Mesenchymal stem cell (in vitro differentiated cells and primary cell): ENCODE results near the gene PLET1. TPM values are rescaled to one million over a fixed set of nuclear protein-coding genes. Genes with fewer than 3 reads are reported as not detected.

Source experiments
- DNase-seq: peaks from one replicate; pipeline ENCODE4 v3.0.0-alpha.2; 2013
- H2AFZ ChIP-seq: one replicate; pipeline ENCODE4 v1.6.1; 2013; ENCODE audit warnings: low read depth, mild to moderate bottlenecking, control low read depth, inconsistent platforms, low read length, moderate library complexity
- H2AK5ac ChIP-seq: 2 replicates; pipeline ENCODE4 v1.6.1; 2013; ENCODE audit warnings: low read length, moderate library complexity, mild to moderate bottlenecking, inconsistent platforms; ENCODE audit not compliant: severe bottlenecking
- H2BK120ac ChIP-seq: one replicate; pipeline ENCODE4 v1.6.1; 2013; ENCODE audit warnings: low read depth, mild to moderate bottlenecking, inconsistent platforms, low read length, moderate library complexity
- H2BK12ac ChIP-seq, 2 experiments: one replicate each; pipeline ENCODE4 v1.6.1; 2013; ENCODE audit warnings: inconsistent platforms in 2 of 2, low read length in 2 of 2, mild to moderate bottlenecking in 2 of 2, moderate library complexity in 2 of 2, control low read depth in 1 of 2
- H2BK15ac ChIP-seq: one replicate; pipeline ENCODE4 v1.6.1; 2013; ENCODE audit warnings: mild to moderate bottlenecking, low read depth, inconsistent platforms; ENCODE audit not compliant: poor library complexity, severe bottlenecking
- H2BK5ac ChIP-seq: 2 replicates; pipeline ENCODE4 v1.6.1; 2013; ENCODE audit warnings: low read depth, mild to moderate bottlenecking, low read length, control low read depth, inconsistent platforms; ENCODE audit not compliant: poor library complexity, severe bottlenecking
- H3K14ac ChIP-seq, 2 experiments: one replicate each; pipeline ENCODE4 v1.6.1; 2013; ENCODE audit warnings: inconsistent platforms in 2 of 2, low read length in 2 of 2, control low read depth in 1 of 2, mild to moderate bottlenecking in 1 of 2, moderate library complexity in 1 of 2
- H3K18ac ChIP-seq, 2 experiments: one replicate each; pipeline ENCODE4 v1.6.1; 2013; ENCODE audit warnings: inconsistent platforms in 2 of 2, low read length in 2 of 2, control low read depth in 1 of 2, low read depth in 1 of 2, mild to moderate bottlenecking in 1 of 2
- H3K23ac ChIP-seq, 2 experiments: one replicate each; pipeline ENCODE4 v1.6.1; 2013; ENCODE audit warnings: inconsistent platforms in 2 of 2, low read length in 2 of 2, mild to moderate bottlenecking in 2 of 2, moderate library complexity in 2 of 2, control low read depth in 1 of 2
- H3K27ac ChIP-seq: 2 replicates; pipeline ENCODE4 v1.5.1; 2013; ENCODE audit warnings: mild to moderate bottlenecking, moderate library complexity, low read length, control low read depth, inconsistent platforms; ENCODE audit not compliant: poor library complexity, severe bottlenecking
- H3K27me3 ChIP-seq, 2 experiments: 2 replicates each; pipeline versions ENCODE4 v1.6.1 to v1.7.0; 2013; ENCODE audit warnings: low read length in 2 of 2, mild to moderate bottlenecking in 2 of 2, moderate library complexity in 2 of 2, control low read depth in 1 of 2, inconsistent platforms in 1 of 2; ENCODE audit not compliant: control insufficient read depth in 1 of 2, insufficient read depth in 1 of 2
- H3K36me3 ChIP-seq, 2 experiments: 2 replicates each; pipeline versions ENCODE4 v1.6.1 to v1.7.0; 2013; ENCODE audit warnings: low read length in 2 of 2, control low read depth in 1 of 2, inconsistent platforms in 1 of 2, low read depth in 1 of 2, mild to moderate bottlenecking in 1 of 2; ENCODE audit not compliant: insufficient read depth in 2 of 2, control insufficient read depth in 1 of 2
- H3K4ac ChIP-seq, 2 experiments: one replicate each; pipeline ENCODE4 v1.6.1; 2013; ENCODE audit warnings: inconsistent platforms in 2 of 2, low read length in 2 of 2, mild to moderate bottlenecking in 2 of 2, moderate library complexity in 2 of 2, control low read depth in 1 of 2, low read depth in 1 of 2
- H3K4me1 ChIP-seq: 2 replicates; pipeline ENCODE4 v1.6.1; 2013; ENCODE audit warnings: low read depth, low read length, control low read depth; ENCODE audit not compliant: control insufficient read depth, insufficient read depth
- H3K4me2 ChIP-seq: 2 replicates; pipeline ENCODE4 v1.6.1; 2013; ENCODE audit warnings: low read length, mild to moderate bottlenecking, inconsistent platforms; ENCODE audit not compliant: poor library complexity, severe bottlenecking
- H3K4me3 ChIP-seq, 2 experiments: 2 replicates each; pipeline versions ENCODE4 v1.5.1 to v1.7.0; 2013; ENCODE audit warnings: low read length in 2 of 2, mild to moderate bottlenecking in 2 of 2, control low read depth in 1 of 2, low read depth in 1 of 2; ENCODE audit not compliant: insufficient read depth in 1 of 2
- H3K79me1 ChIP-seq: replicated peaks from 2 replicates; pipeline ENCODE4 v1.6.1; 2013; ENCODE audit warnings: mild to moderate bottlenecking, control low read depth, low read length, inconsistent platforms; ENCODE audit not compliant: poor library complexity, severe bottlenecking
- H3K9ac ChIP-seq: 2 replicates; pipeline ENCODE4 v1.7.0; 2013; ENCODE audit warnings: mild to moderate bottlenecking, low read length, moderate library complexity
- H3K9me3 ChIP-seq: 2 replicates; pipeline ENCODE4 v1.7.0; 2013; ENCODE audit warnings: mild to moderate bottlenecking, low read length; ENCODE audit not compliant: control insufficient read depth
- H4K8ac ChIP-seq: one replicate; pipeline ENCODE4 v1.6.1; 2013; ENCODE audit warnings: inconsistent platforms, mild to moderate bottlenecking, low read length, moderate library complexity
- H4K91ac ChIP-seq: one replicate; pipeline ENCODE4 v1.6.1; 2013; ENCODE audit warnings: mild to moderate bottlenecking, low read length, inconsistent platforms
- WGBS: methylation state at CpG from one replicate; pipeline ENCODE4 v1.1.7; 2013; ENCODE audit warnings: mixed read lengths; 5-methylcytosine and 5-hydroxymethylcytosine counted together
- polyA plus RNA-seq, 2 experiments: library from polyadenylated mRNA; stranded (reverse); fragments of 200-250 nt; gene quantifications; one replicate each; pipeline ENCODE4 v1.2.3, GENCODE V29; 2013

PLET1 gene
- not detected for polyA plus RNA-seq (2013, experiment 1 of 2)
- not detected for polyA plus RNA-seq (2013, experiment 2 of 2)

- Histone ChIP-seq H3K9me3 (no peaks in the 10 kb centered on the region), H3K4me3 (no peak within 1 kb of the TSS), H3K79me1 (no peaks in the 10 kb centered on the region), H2BK120ac (no peak within 1 kb of the TSS), H4K8ac (no peak within 1 kb of the TSS), H2AK5ac (no peak within 1 kb of the TSS), H3K4ac (no peak within 1 kb of the TSS), H3K36me3 (no peaks in the 10 kb centered on the region), H3K23ac (no peak within 1 kb of the TSS), H2AFZ (no peak within 1 kb of the TSS), H3K27ac (no peak within 1 kb of the TSS), H3K9ac (no peak within 1 kb of the TSS), H3K18ac (no peak within 1 kb of the TSS), H3K4me2 (no peak within 1 kb of the TSS), H2BK15ac (no peak within 1 kb of the TSS), H3K27me3 (no peaks in the 10 kb centered on the region), H3K14ac (no peak within 1 kb of the TSS), H2BK12ac (no peak within 1 kb of the TSS), H3K4me1 (peaks cover 8% of the 10 kb centered on the region), H4K91ac (no peak within 1 kb of the TSS), H2BK5ac (no peak within 1 kb of the TSS)
- 98% methylated on average over 2 of the region's 2 CpGs for WGBS
- no peak for DNase-seq
Observed at GRCh38 chr11:112260490-112260889, at the start of gene PLET1. PLET1 (minus strand) TSS chr11:112260860; CDS start chr11:112260589, 271 bp downstream.

- H3K79me1 ChIP-seq: no peaks in the 10 kb centered on the region
- H2BK15ac ChIP-seq: no peak overlapping the region
- no peak overlapping the region for H2AFZ ChIP-seq
- H3K4me3 ChIP-seq: no peak overlapping the region
- no peak overlapping the region for H3K4me2 ChIP-seq
- no peak overlapping the region for H2BK5ac ChIP-seq
- peaks cover 0 to 14% of the 10 kb centered on the region in 2 experiments for H3K27me3 ChIP-seq
- H3K4ac ChIP-seq: no peak overlapping the region
- no peak overlapping the region for H3K14ac ChIP-seq
- no peak overlapping the region for H4K91ac ChIP-seq
- H2BK12ac ChIP-seq: no peak overlapping the region
- no peaks in the 10 kb centered on the region for H3K4me1 ChIP-seq
- no peak overlapping the region for H3K18ac ChIP-seq
- WGBS: 78% methylated on average over 2 of the region's 2 CpGs
- H3K9ac ChIP-seq: no peak overlapping the region
- no peaks in the 10 kb centered on the region for H3K36me3 ChIP-seq
- DNase-seq: peak; percentile 32
- no peak overlapping the region for H3K27ac ChIP-seq
- H3K23ac ChIP-seq: no peak overlapping the region
- H2BK120ac ChIP-seq: no peak overlapping the region
- no peaks in the 10 kb centered on the region for H3K9me3 ChIP-seq
- no peak overlapping the region for H2AK5ac ChIP-seq
- H4K8ac ChIP-seq: peak overlapping the region; percentile 16
Observed at GRCh38 chr11:112310419-112310818, 49.8 kb upstream of the PLET1 start.

GRCh38 chr11:112308651-112309050, 48.0 kb upstream of the PLET1 start:
- Histone ChIP-seq H2BK12ac (no peak overlapping the region), H3K27ac (no peak overlapping the region), H3K23ac (no peak overlapping the region), H3K4ac (no peak overlapping the region), H3K9ac (no peak overlapping the region), H2BK5ac (no peak overlapping the region), H3K27me3 (peaks cover 0 to 14% of the 10 kb centered on the region in 2 experiments), H3K9me3 (no peaks in the 10 kb centered on the region), H4K91ac (no peak overlapping the region), H3K18ac (no peak overlapping the region), H2BK120ac (no peak overlapping the region), H3K14ac (no peak overlapping the region), H3K4me2 (no peak overlapping the region), H2BK15ac (no peak overlapping the region), H2AFZ (no peak overlapping the region), H4K8ac (no peak overlapping the region), H3K4me1 (no peaks in the 10 kb centered on the region), H3K79me1 (no peaks in the 10 kb centered on the region), H3K4me3 (no peak overlapping the region), H2AK5ac (no peak overlapping the region), H3K36me3 (no peaks in the 10 kb centered on the region)
- DNase-seq: no peak
- 77% methylated on average over 2 of the region's 2 CpGs for WGBS

- Histone ChIP-seq H2AFZ (no peak overlapping the region), H4K8ac (no peak overlapping the region), H3K9ac (no peak overlapping the region), H3K4me3 (no peak overlapping the region), H3K18ac (no peak overlapping the region), H2BK120ac (no peak overlapping the region), H3K9me3 (no peaks in the 10 kb centered on the region), H3K14ac (no peak overlapping the region), H3K27me3 (peaks cover 0 to 14% of the 10 kb centered on the region in 2 experiments), H3K79me1 (no peaks in the 10 kb centered on the region), H4K91ac (no peak overlapping the region), H3K4me1 (peaks cover 2% of the 10 kb centered on the region), H3K23ac (no peak overlapping the region), H3K36me3 (no peaks in the 10 kb centered on the region), H3K4ac (no peak overlapping the region), H2AK5ac (no peak overlapping the region), H2BK12ac (no peak overlapping the region), H3K4me2 (no peak overlapping the region), H3K27ac (no peak overlapping the region), H2BK5ac (no peak overlapping the region), H2BK15ac (no peak overlapping the region)
- no peak for DNase-seq
Observed at GRCh38 chr11:112307616-112308015, 47.0 kb upstream of the PLET1 start.
